ENCODE data around the gene SMIM24.

Gene SMIM24

GRCh38 chr19:3463714-3464586 is 16.4 kb downstream of the SMIM24 start:
- Histone ChIP-seq H3K9me3 (ENCODE audit: control insufficient read depth, low read length) (no peaks in the 10 kb centered on the region), H3K36me3 (ENCODE audit: control insufficient read depth, insufficient read depth, low read length) (no peaks in the 10 kb centered on the region), H3K9ac (ENCODE audit: low read length) (no peak overlapping the region), H3K4me3 (ENCODE audit: low read length) (no peak overlapping the region), H3K4me1 (ENCODE audit: control insufficient read depth, insufficient read depth, low read length) (peaks cover 9% of the 10 kb centered on the region), H3K27me3 (ENCODE audit: control insufficient read depth, insufficient read depth, low read length) (no peaks in the 10 kb centered on the region)

DNA sequence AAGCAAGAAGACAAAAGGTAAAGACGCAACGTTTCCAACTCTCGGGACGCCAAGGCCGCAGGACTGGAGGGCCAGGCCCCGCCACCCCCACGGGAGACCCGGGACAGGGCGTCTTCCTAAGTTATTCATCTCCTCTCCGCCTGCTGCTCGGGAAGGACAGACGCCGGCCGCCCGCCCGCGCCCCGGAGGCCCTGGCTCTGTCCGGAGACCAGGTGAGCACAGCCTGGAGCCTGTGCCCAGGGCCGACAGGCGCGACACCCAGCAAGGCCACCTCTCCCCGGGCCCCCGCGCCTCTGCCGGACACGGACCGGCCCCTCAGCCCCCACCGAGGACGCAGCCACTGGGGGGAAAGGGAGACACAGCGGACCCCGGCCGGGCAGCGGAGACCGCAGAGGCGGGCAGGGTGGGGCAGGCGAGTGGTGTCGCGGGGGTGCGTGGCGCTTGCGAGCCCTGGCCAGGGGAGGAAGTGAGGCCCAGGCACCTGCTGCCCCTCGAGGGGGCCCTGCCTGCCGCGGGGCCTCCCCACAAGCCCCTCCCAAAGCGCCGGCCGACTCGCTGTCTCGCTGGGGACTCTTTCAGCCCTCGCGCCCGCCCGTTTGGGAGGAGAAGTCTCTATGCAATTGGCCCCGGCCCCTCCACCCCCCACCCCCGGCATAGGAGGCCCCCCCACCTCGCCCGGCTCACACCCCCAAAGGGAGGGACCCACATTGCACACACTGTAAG is 17.2 kb downstream of the SMIM24 start:
- Histone ChIP-seq H3K9ac (ENCODE audit: low read length) (no peak overlapping the region), H3K36me3 (ENCODE audit: control insufficient read depth, insufficient read depth, low read length) (no peaks in the 10 kb centered on the region), H3K27me3 (ENCODE audit: control insufficient read depth, insufficient read depth, low read length) (no peaks in the 10 kb centered on the region), H3K4me1 (ENCODE audit: control insufficient read depth, insufficient read depth, low read length) (peaks cover 13% of the 10 kb centered on the region), H3K9me3 (ENCODE audit: control insufficient read depth, low read length) (no peaks in the 10 kb centered on the region), H3K4me3 (ENCODE audit: low read length) (no peak overlapping the region)

DNA sequence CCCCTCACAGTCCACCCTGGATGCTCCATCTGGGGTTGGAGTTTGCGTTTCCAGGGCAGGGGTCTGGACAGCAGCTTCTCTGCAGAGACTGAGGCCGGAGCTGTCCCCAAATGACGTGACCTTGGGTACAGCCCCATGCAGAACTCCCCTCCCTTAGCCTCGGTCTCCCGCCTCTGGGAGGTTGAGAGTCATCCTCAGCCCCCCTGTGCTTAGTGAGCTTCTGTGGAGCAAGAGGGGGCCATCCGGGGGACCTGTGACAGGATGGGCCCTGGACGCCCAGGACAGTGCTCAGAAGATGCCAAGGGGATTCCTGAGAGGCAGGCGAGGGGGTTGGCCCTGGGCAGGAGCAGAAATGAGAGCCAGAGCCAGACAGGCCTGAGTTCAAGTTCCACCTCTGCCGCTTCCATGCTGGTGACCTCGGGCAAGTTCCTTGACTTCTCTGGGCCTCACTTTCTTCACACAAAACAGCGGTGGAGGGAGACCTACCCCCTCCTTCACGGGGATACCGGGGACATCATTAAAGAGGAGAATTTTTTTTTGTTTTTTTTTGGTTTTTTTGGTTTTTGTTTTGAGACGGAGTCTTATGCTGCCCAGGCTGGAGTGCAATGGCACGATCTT is 20.3 kb downstream of the SMIM24 start:
- H3K9ac ChIP-seq (ENCODE audit: low read length), result no peak overlapping the region
- H3K4me3 ChIP-seq (ENCODE audit: low read length), result no peak overlapping the region
- H3K27me3 ChIP-seq (ENCODE audit: control insufficient read depth, insufficient read depth, low read length), result no peaks in the 10 kb centered on the region
- H3K9me3 ChIP-seq (ENCODE audit: control insufficient read depth, low read length), result no peaks in the 10 kb centered on the region
- peaks cover 10% of the 10 kb centered on the region for H3K36me3 ChIP-seq (ENCODE audit: control insufficient read depth, insufficient read depth, low read length)
- peaks cover 14% of the 10 kb centered on the region for H3K4me1 ChIP-seq (ENCODE audit: control insufficient read depth, insufficient read depth, low read length)

DNA sequence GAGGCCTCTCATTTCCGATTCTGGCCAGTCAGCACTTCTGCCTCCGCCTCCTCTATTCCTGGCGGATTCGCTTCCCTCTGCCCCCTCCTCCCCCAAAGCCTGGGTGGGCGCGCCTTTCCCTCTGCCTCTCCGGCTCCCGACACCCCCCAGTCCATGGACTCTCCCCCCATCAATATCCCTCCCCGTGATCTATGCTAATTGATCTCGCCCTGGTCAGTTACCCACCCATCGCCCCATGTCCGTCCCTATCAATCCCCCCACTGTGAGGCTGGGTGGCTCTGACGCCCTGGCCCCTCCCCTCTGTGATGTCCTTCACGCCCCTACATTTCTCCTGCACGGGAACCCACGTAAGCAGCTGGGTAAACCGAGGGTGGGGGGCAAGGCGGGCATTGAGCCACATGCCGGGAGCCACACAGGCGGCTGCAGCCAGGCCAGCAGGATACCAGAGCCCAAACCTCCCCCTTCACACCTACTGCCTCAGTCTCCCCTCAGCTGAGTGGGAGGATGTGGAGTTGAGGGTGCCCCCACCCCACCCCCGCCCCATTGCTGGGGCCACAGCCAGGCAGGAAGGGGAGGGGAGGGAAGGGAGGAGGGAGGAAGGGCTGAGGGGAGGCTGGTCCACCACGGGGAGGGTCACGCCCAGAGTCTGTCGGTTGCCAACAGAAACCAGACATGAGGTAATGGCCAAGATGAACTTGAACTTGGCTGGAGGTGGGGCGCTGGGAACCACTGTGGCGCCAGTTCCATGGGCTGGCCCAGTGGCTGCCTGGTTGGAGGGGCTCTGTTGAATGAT is 21.0 kb downstream of the SMIM24 start:
- Histone ChIP-seq H3K9me3 (ENCODE audit: control insufficient read depth, low read length) (no peaks in the 10 kb centered on the region), H3K4me1 (ENCODE audit: control insufficient read depth, insufficient read depth, low read length) (peaks cover 14% of the 10 kb centered on the region), H3K9ac (ENCODE audit: low read length) (no peak overlapping the region), H3K27me3 (ENCODE audit: control insufficient read depth, insufficient read depth, low read length) (no peaks in the 10 kb centered on the region), H3K36me3 (ENCODE audit: control insufficient read depth, insufficient read depth, low read length) (peaks cover 14% of the 10 kb centered on the region), H3K4me3 (ENCODE audit: low read length) (no peak overlapping the region)

GRCh38 chr19:3458229-3459088 is 21.9 kb downstream of the SMIM24 start:
- Histone ChIP-seq H3K9me3 (ENCODE audit: control insufficient read depth, low read length) (no peaks in the 10 kb centered on the region), H3K36me3 (ENCODE audit: control insufficient read depth, insufficient read depth, low read length) (peaks cover 21% of the 10 kb centered on the region), H3K4me1 (ENCODE audit: control insufficient read depth, insufficient read depth, low read length) (peaks cover 14% of the 10 kb centered on the region), H3K9ac (ENCODE audit: low read length) (no peak overlapping the region), H3K4me3 (ENCODE audit: low read length) (no peak overlapping the region), H3K27me3 (ENCODE audit: control insufficient read depth, insufficient read depth, low read length) (no peaks in the 10 kb centered on the region)

DNA sequence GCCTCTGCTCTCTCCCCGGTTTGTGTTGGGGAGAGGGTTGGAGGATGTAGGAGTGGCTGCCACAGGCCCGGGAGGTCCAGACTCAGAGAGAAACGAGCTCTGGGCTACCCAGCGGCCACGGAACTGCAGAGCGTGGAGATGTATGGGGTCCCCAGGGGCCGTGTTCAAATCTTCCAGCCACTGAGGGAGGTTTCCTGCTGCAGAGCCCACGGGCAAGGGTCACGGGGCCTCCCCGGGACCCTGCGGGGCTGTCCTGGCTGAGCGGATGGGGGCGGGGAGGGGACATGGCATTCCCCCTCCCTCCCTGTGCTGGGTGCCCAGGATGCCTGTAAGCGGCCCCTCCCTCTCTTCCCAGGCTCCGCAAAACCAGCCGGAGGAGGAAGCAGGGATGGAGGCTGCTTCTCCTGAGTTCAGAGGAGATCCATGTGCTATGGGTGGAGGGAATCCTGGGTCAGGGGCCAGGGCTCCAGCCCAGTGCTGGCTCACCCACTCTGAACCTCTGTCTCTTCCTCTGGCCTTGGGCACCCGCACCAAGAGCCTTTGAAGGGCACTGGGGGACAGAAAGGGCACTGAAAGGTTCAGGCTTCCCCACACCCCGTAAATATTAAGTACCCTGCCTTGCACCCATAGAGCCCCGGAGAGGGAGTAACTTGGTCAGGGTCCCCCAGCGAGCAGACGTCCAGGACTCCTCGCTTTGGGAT is 22.6 kb downstream of the SMIM24 start:
- Histone ChIP-seq H3K9ac (ENCODE audit: low read length) (no peak overlapping the region), H3K4me1 (ENCODE audit: control insufficient read depth, insufficient read depth, low read length) (peaks cover 14% of the 10 kb centered on the region)

GRCh38 chr19:3456925-3457527 is 23.3 kb downstream of the SMIM24 start:
- Histone ChIP-seq H3K27me3 (ENCODE audit: control insufficient read depth, insufficient read depth, low read length) (no peaks in the 10 kb centered on the region), H3K9me3 (ENCODE audit: control insufficient read depth, low read length) (no peaks in the 10 kb centered on the region), H3K4me3 (ENCODE audit: low read length) (no peak overlapping the region), H3K9ac (ENCODE audit: low read length) (no peak overlapping the region), H3K4me1 (ENCODE audit: control insufficient read depth, insufficient read depth, low read length) (peaks cover 14% of the 10 kb centered on the region), H3K36me3 (ENCODE audit: control insufficient read depth, insufficient read depth, low read length) (peaks cover 23% of the 10 kb centered on the region)

More for the DNA sequence above, 22.6 kb downstream of the SMIM24 start:
- no peaks in the 10 kb centered on the region for H3K9me3 ChIP-seq (ENCODE audit: control insufficient read depth, low read length)
- H3K27me3 ChIP-seq (ENCODE audit: control insufficient read depth, insufficient read depth, low read length), result no peaks in the 10 kb centered on the region
- no peak overlapping the region for H3K4me3 ChIP-seq (ENCODE audit: low read length)
- H3K36me3 ChIP-seq (ENCODE audit: control insufficient read depth, insufficient read depth, low read length), result peaks cover 23% of the 10 kb centered on the region

- Histone ChIP-seq H3K4me1 (ENCODE audit: control insufficient read depth, insufficient read depth, low read length) (peaks cover 14% of the 10 kb centered on the region), H3K4me3 (ENCODE audit: low read length) (no peak overlapping the region), H3K36me3 (ENCODE audit: control insufficient read depth, insufficient read depth, low read length) (peaks cover 23% of the 10 kb centered on the region), H3K27me3 (ENCODE audit: control insufficient read depth, insufficient read depth, low read length) (no peaks in the 10 kb centered on the region), H3K9ac (ENCODE audit: low read length) (no peak overlapping the region), H3K9me3 (ENCODE audit: control insufficient read depth, low read length) (no peaks in the 10 kb centered on the region)
Observed at GRCh38 chr19:3455960-3456601, 24.2 kb downstream of the SMIM24 start.

- Histone ChIP-seq H3K4me1 (ENCODE audit: control insufficient read depth, insufficient read depth, low read length) (peaks cover 14% of the 10 kb centered on the region), H3K36me3 (ENCODE audit: control insufficient read depth, insufficient read depth, low read length) (peaks cover 23% of the 10 kb centered on the region), H3K9me3 (ENCODE audit: control insufficient read depth, low read length) (no peaks in the 10 kb centered on the region), H3K27me3 (ENCODE audit: control insufficient read depth, insufficient read depth, low read length) (no peaks in the 10 kb centered on the region), H3K9ac (ENCODE audit: low read length) (no peak overlapping the region), H3K4me3 (ENCODE audit: low read length) (no peak overlapping the region)
Observed at GRCh38 chr19:3455393-3455955, 24.9 kb downstream of the SMIM24 start.

Data from mucosa of stomach (tissue), 1 donor.